H1 (cell line): ENCODE results near the gene TNNC1. TPM values are rescaled to one million over a fixed set of nuclear protein-coding genes. Genes with fewer than 3 reads are reported as not detected.

Experiments
- CTCF ChIA-PET: fragments of 300-600 bp; sonication (Branson Sonifier 250); formaldehyde crosslinking; loops from one replicate; lab custom pipeline; 2021; ENCODE audit not compliant: partially characterized antibody; lab: Charles Lee
- POLR2A ChIA-PET: fragments of 300-600 bp; sonication (Branson Sonifier 250); formaldehyde crosslinking; loops from one replicate; lab custom pipeline; 2021; ENCODE audit warnings: inconsistent platforms; ENCODE audit not compliant: partially characterized antibody; lab: Charles Lee
- DNase-seq, 2 experiments: peaks; one replicate each; pipeline versions ENCODE4 v3.0.0 to v3.0.0-alpha.2; 2010 to 2022; ENCODE audit warnings: low spot score in 2 of 2, low read depth in 1 of 2, mixed read lengths in 1 of 2
- FAIRE-seq: peaks from 2 replicates; lab custom pipeline; 2011; peaks lifted over from hg19 to GRCh38; lab: Jason Lieb, UNC
- H2AFZ ChIP-seq: 2 replicates; pipeline ENCODE4 v1.8.1; 2012; ENCODE audit warnings: low read length, inconsistent platforms
- H2AK5ac ChIP-seq: 2 replicates; pipeline ENCODE4 v1.6.1; 2013; ENCODE audit warnings: low read depth, low read length
- H2BK120ac ChIP-seq: replicated peaks from 2 replicates; pipeline ENCODE3; 2013; ENCODE audit warnings: low read depth, low read length, inconsistent platforms
- H2BK12ac ChIP-seq: 2 replicates; pipeline ENCODE4 v1.6.1; 2013; ENCODE audit warnings: low read depth, low read length
- H2BK15ac ChIP-seq: 2 replicates; pipeline ENCODE4 v1.6.1; 2013; ENCODE audit warnings: low read length
- H2BK20ac ChIP-seq: 2 replicates; pipeline ENCODE4 v1.6.1; 2013; ENCODE audit warnings: low read length
- H2BK5ac ChIP-seq: 2 replicates; pipeline ENCODE4 v1.6.1; 2013; ENCODE audit warnings: low read depth, low read length
- H3K14ac ChIP-seq: 2 replicates; pipeline ENCODE4 v1.6.1; 2013; ENCODE audit warnings: inconsistent platforms; ENCODE audit not compliant: insufficient read length
- H3K18ac ChIP-seq: 2 replicates; pipeline ENCODE4 v1.6.1; 2013; ENCODE audit warnings: low read length; ENCODE audit errors: extremely low read depth
- H3K23ac ChIP-seq: 2 replicates; pipeline ENCODE4 v1.6.1; 2013; ENCODE audit warnings: inconsistent platforms; ENCODE audit not compliant: insufficient read length
- H3K23me2 ChIP-seq: 2 replicates; pipeline ENCODE4 v1.6.1; 2013; ENCODE audit warnings: low read depth, low read length
- H3K27ac ChIP-seq: 2 replicates; pipeline ENCODE4 v1.6.1; 2011; ENCODE audit warnings: low read depth, low read length, inconsistent platforms
- H3K27me3 ChIP-seq, 4 experiments: replicated peaks in 1 of 4; 1 replicate in 1 of 4; 2 replicates in 3 of 4; pipeline versions ENCODE4 v1.6.1 to v1.8.1; 2011 to 2013; ENCODE audit warnings: low read length in 3 of 4, mild to moderate bottlenecking in 3 of 4, inconsistent platforms in 2 of 4, mixed read lengths in 2 of 4, moderate library complexity in 1 of 4; ENCODE audit not compliant: control insufficient read depth in 3 of 4, insufficient read depth in 3 of 4; ENCODE audit errors: extremely low read depth in 1 of 4
- H3K36me3 ChIP-seq, 4 experiments: 2 replicates each; pipeline versions ENCODE4 v1.6.1 to v1.8.1; 2011 to 2013; ENCODE audit warnings: mild to moderate bottlenecking in 4 of 4, low read length in 3 of 4, moderate library complexity in 2 of 4, control low read depth in 1 of 4, inconsistent platforms in 1 of 4; ENCODE audit not compliant: insufficient read depth in 4 of 4, control insufficient read depth in 2 of 4
- H3K4ac ChIP-seq: replicated peaks from 2 replicates; pipeline ENCODE3; 2013; ENCODE audit warnings: low read length, low read depth, mixed read lengths, inconsistent platforms; ENCODE audit not compliant: insufficient read length
- H3K4me1 ChIP-seq, 4 experiments: replicated peaks in 1 of 4; 1 replicate in 1 of 4; 2 replicates in 3 of 4; pipeline versions ENCODE4 v1.6.1 to v1.8.1; 2011 to 2013; ENCODE audit warnings: low read length in 3 of 4, inconsistent platforms in 2 of 4, mixed read lengths in 1 of 4; ENCODE audit not compliant: insufficient read depth in 4 of 4, control insufficient read depth in 3 of 4
- H3K4me2 ChIP-seq, 2 experiments: 2 replicates each; pipeline versions ENCODE4 v1.6.1 to v1.8.1; 2011 to 2013; ENCODE audit warnings: low read depth in 2 of 2, low read length in 2 of 2, control low read depth in 1 of 2, inconsistent platforms in 1 of 2, mild to moderate bottlenecking in 1 of 2; ENCODE audit not compliant: insufficient read depth in 1 of 2
- H3K4me3 ChIP-seq, 4 experiments: fragments of 200-600, 300-600 bp in 1 of 4; sonication (generic), shearing (Covaris generic), sonication (Bioruptor Twin) in 1 of 4; 2 replicates each; pipeline versions ENCODE4 v1.5.1 to v1.8.1; 2011 to 2016; ENCODE audit warnings: low read length in 4 of 4, low read depth in 3 of 4, control low read depth in 2 of 4, inconsistent platforms in 2 of 4, mild to moderate bottlenecking in 2 of 4, mixed read lengths in 1 of 4, moderate library complexity in 1 of 4; ENCODE audit not compliant: insufficient read depth in 2 of 4; ENCODE audit errors: extremely low read depth in 1 of 4
- H3K56ac ChIP-seq: replicated peaks from 2 replicates; pipeline ENCODE3; 2013; ENCODE audit warnings: low read depth, mild to moderate bottlenecking, mixed read lengths, low read length, inconsistent platforms; ENCODE audit not compliant: insufficient read length
- H3K79me1 ChIP-seq: 2 replicates; pipeline ENCODE4 v1.6.1; 2013; ENCODE audit warnings: low read depth, low read length, control low read depth
- H3K79me2 ChIP-seq, 2 experiments: 2 replicates each; pipeline versions ENCODE4 v1.6.1 to v1.8.1; 2012 to 2013; ENCODE audit warnings: low read length in 2 of 2, mild to moderate bottlenecking in 2 of 2, inconsistent platforms in 1 of 2; ENCODE audit not compliant: insufficient read depth in 2 of 2, control insufficient read depth in 1 of 2
- H3K9ac ChIP-seq, 4 experiments: replicated peaks in 1 of 4; 1 replicate in 1 of 4; 2 replicates in 3 of 4; pipeline versions ENCODE4 v1.6.1 to v1.8.1; 2011 to 2013; ENCODE audit warnings: low read depth in 3 of 4, low read length in 3 of 4, control low read depth in 2 of 4, mild to moderate bottlenecking in 2 of 4, moderate library complexity in 2 of 4, inconsistent platforms in 1 of 4; ENCODE audit errors: extremely low read depth in 1 of 4
- H3K9me3 ChIP-seq, 2 experiments: 2 replicates each; pipeline versions ENCODE4 v1.6.1 to v1.8.1; 2012 to 2013; ENCODE audit warnings: mild to moderate bottlenecking in 2 of 2, moderate library complexity in 2 of 2, control low read depth in 1 of 2, inconsistent platforms in 1 of 2, low read depth in 1 of 2, low read length in 1 of 2, mixed read lengths in 1 of 2; ENCODE audit not compliant: insufficient read depth in 2 of 2
- H4K20me1 ChIP-seq, 2 experiments: replicated peaks in 1 of 2; 2 replicates each; pipeline versions ENCODE3 to v1.8.1; 2011 to 2013; ENCODE audit warnings: inconsistent platforms in 2 of 2, low read length in 2 of 2, mild to moderate bottlenecking in 1 of 2; ENCODE audit not compliant: insufficient read depth in 2 of 2, control insufficient read depth in 1 of 2
- H4K5ac ChIP-seq: 2 replicates; pipeline ENCODE4 v1.6.1; 2013; ENCODE audit warnings: low read length, low read depth, mixed read lengths, inconsistent platforms; ENCODE audit not compliant: insufficient read length
- H4K8ac ChIP-seq: 2 replicates; pipeline ENCODE4 v1.8.0; 2013; ENCODE audit warnings: mild to moderate bottlenecking, moderate library complexity, low read length, inconsistent platforms; ENCODE audit not compliant: insufficient read depth; ENCODE audit errors: extremely low read depth
- H4K91ac ChIP-seq: replicated peaks from 2 replicates; pipeline ENCODE3; 2013; ENCODE audit warnings: low read length, mixed read lengths, inconsistent platforms; ENCODE audit not compliant: insufficient read length
- BACH1 ChIP-seq: IDR thresholded peaks from 2 replicates; pipeline ENCODE4 v1.6.1; 2012; ENCODE audit warnings: low read length, improper control_type of control experiment
- JUND ChIP-seq: IDR thresholded peaks from 2 replicates; pipeline ENCODE4 v1.6.1; 2011; ENCODE audit warnings: mild to moderate bottlenecking, improper control_type of control experiment, low read length
- KDM4A ChIP-seq: IDR thresholded peaks from one replicate; pipeline ENCODE4 v1.7.1; 2012; ENCODE audit warnings: low read depth, mild to moderate bottlenecking, moderate library complexity, low read length, inconsistent platforms; ENCODE audit not compliant: severe bottlenecking
- POLR2AphosphoS5 ChIP-seq: IDR thresholded peaks from 2 replicates; pipeline ENCODE4 v1.6.1; 2011; ENCODE audit warnings: low read depth, low read length
- RAD21 ChIP-seq, 2 experiments: IDR thresholded peaks in 1 of 2; conservative IDR thresholded peaks in 1 of 2; 2 replicates each; pipeline ENCODE4 v1.6.1; 2011; ENCODE audit warnings: low read depth in 2 of 2, low read length in 2 of 2, improper control_type of control experiment in 1 of 2, inconsistent platforms in 1 of 2, mild to moderate bottlenecking in 1 of 2, moderate library complexity in 1 of 2
- SIRT6 ChIP-seq: IDR thresholded peaks from one replicate; pipeline ENCODE4 v1.7.1; 2012; ENCODE audit warnings: low read length, inconsistent platforms
- WGBS, 2 experiments: shearing (Covaris generic) in 1 of 2; methylation state at CpG; one replicate each; pipeline versions ENCODE4 v1.1.6 to v1.1.7; 2013 to 2015; ENCODE audit warnings: low lambda C conversion rate in 2 of 2, mixed read lengths in 2 of 2, inconsistent platforms in 1 of 2, low coverage in 1 of 2, missing lambda C conversion rate in 1 of 2; ENCODE audit not compliant: insufficient replicate concordance in 2 of 2, insufficient coverage in 1 of 2, insufficient read length in 1 of 2; ENCODE audit errors: extremely low coverage in 1 of 2, missing lambda C conversion rate in 1 of 2; 5-methylcytosine and 5-hydroxymethylcytosine counted together
- polyA plus RNA-seq, 7 experiments: library from polyadenylated mRNA; depleted of rRNA in 3 of 7; stranded (reverse) in 5 of 7; unstranded in 2 of 7; fragments of >200 nt in 5 of 7; fragments of 200-250 nt in 2 of 7; gene quantifications; 1 replicate in 5 of 7; 2 replicates in 1 of 7; 4 replicates in 1 of 7; pipeline versions ENCODE4 v1.2.1 to v1.2.3, GENCODE V29; 2011 to 2013; ENCODE audit warnings: missing spikeins in 2 of 7, mixed read lengths in 2 of 7
- total RNA-seq: library from RNA; stranded (reverse); fragmentation: NEBNext Ultra II Directional; extraction: Animal tissue kit (Norgen Biotek cat#: 25700); gene quantifications from 2 replicates; pipeline ENCODE4 v1.2.1, GENCODE V29; 2021
- TF ChIP-seq, protein P1 (sequence below): IDR thresholded peaks from 2 replicates; pipeline ENCODE4 v1.6.1; 2012; ENCODE audit warnings: inconsistent platforms

TNNC1 gene
- total and polyA plus RNA-seq, 2 of the 8 experiments (the other 6 are each of a cell fraction or from before 2014, with no cell fraction given) = 5.8 to 16.4 TPM

- Histone ChIP-seq H4K8ac (no peak overlapping the region; the same call in 1 of the 2 replicates), H3K27me3 (no peaks in the 10 kb centered on the region), H3K27ac (no peak overlapping the region), H3K4ac (no peak overlapping the region), H2AFZ (no peak overlapping the region), H3K4me2 (no peak overlapping the region), H3K23me2 (no peaks in the 10 kb centered on the region), H4K5ac (no peak overlapping the region), H2BK5ac (no peak overlapping the region), H3K4me1 (no peaks in the 10 kb centered on the region; a peak in 2 of 7 replicates), H3K14ac (no peak overlapping the region), H3K9ac (no peak overlapping the region), H3K79me1 (no peaks in the 10 kb centered on the region; the same call in 1 of the 2 replicates), H3K9me3 (no peaks in the 10 kb centered on the region), H3K18ac (no peak overlapping the region), H3K79me2 (no peaks in the 10 kb centered on the region), H2BK15ac (no peak overlapping the region), H3K23ac (no peak overlapping the region), H3K36me3 (peaks cover 54 to 78% (median 76%) of the 10 kb centered on the region in 4 experiments), H3K4me3 (no peak overlapping the region), H4K91ac (no peak overlapping the region), H4K20me1 (peaks cover 0 to 11% of the 10 kb centered on the region in 2 experiments), H2BK20ac (no peak overlapping the region), H2AK5ac (no peak overlapping the region), H3K56ac (no peak overlapping the region), H2BK12ac (no peak overlapping the region), H2BK120ac (no peak overlapping the region)
- whole genome bisulfite sequencing, 2 experiments = 94% methylated on average over 16 of the region's 16 CpGs; no CpG with 5 or more reads in 1 of the 2 experiments
- CTCF ChIA-PET = no interaction called here
- POLR2A ChIA-PET = no interaction called here
- no peak for DNase-seq
- no peak for FAIRE-seq
- TF ChIP-seq, protein P1, sequence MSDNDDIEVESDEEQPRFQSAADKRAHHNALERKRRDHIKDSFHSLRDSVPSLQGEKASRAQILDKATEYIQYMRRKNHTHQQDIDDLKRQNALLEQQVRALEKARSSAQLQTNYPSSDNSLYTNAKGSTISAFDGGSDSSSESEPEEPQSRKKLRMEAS = no peak
- TF ChIP-seq KDM4A = no peak
- TF ChIP-seq RAD21 (IDR thresholded peaks at IDR 0.05 in 1 of 2, conservative IDR thresholded peaks at IDR 0.05 in 1 of 2; ENCODE audit: low read depth in 2 of 2, low read length in 2 of 2) = no peak
- TF ChIP-seq JUND = no peak
- no peak for TF ChIP-seq POLR2AphosphoS5
- TF ChIP-seq SIRT6 = no peak
- TF ChIP-seq BACH1 = no peak
Observed at GRCh38 chr3:52477076-52477795, 23.4 kb upstream of the TNNC1 start.
